ENCODE data around the gene SARS1.

SARS1 gene

DNA sequence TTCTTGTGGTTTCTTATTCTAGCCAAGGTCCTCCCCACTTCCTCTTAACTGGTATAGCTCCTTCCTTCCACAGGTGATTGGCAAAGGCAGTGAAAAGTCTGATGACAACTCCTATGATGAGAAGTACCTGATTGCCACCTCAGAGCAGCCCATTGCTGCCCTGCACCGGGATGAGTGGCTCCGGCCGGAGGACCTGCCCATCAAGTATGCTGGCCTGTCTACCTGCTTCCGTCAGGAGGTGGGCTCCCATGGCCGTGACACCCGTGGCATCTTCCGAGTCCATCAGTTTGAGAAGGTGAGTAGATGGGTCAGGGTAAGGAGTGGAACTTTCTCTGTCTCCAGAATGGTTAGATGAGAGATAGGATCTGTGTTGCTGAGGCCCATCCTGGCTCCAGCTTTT is 21.4 kb downstream of the SARS1 start:
- ATAC-seq: no peak
- Mint-ChIP-seq H3K4me3 (no peak overlapping the region), H3K27ac (no peak overlapping the region), H3K36me3 (peaks cover 51% of the 10 kb centered on the region), H3K4me1 (no peaks in the 10 kb centered on the region), H3K27me3 (no peaks in the 10 kb centered on the region), H3K9me3 (no peaks in the 10 kb centered on the region)

DNA sequence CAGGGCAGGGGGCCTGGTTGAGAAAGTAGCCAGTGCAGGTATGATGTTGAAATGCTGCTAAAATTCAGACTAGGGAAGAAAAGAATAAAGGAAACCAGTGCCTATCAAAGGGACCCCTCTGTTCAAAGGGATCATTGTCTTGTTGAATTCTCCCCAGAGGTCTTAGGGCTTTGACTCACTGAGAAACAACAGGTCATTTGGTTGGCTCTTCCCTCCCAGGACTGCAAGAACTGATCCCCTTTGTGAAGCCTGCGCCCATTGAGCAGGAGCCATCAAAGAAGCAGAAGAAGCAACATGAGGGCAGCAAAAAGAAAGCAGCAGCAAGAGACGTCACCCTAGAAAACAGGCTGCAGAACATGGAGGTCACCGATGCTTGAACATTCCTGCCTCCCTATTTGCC is 23.8 kb downstream of the SARS1 start:
- Mint-ChIP-seq H3K27ac (no peak overlapping the region), H3K4me3 (no peak overlapping the region), H3K4me1 (peaks cover 18% of the 10 kb centered on the region), H3K36me3 (peaks cover 35% of the 10 kb centered on the region), H3K27me3 (peaks cover 11% of the 10 kb centered on the region), H3K9me3 (no peaks in the 10 kb centered on the region)
- no peak for ATAC-seq

DNA sequence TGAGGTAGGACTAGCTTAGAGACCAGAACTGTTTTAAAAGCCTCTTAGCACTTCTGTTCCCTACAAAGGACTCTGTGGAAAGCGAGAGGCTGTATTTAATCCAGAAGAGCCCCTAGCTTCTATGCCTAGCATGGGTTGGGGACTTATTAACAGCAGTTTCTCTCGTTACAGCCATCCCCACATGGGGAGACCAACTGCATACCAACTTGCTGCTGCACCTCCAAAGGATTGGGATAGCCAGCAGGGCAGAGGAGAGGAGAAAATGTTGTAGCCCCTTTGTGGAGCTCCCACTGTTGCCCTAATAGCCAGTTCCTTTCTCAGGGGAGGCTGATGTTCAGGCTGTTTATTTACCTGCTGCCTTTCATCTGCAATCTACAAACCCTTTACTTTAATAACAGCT is 24.7 kb downstream of the SARS1 start:
- Mint-ChIP-seq H3K27ac (no peak overlapping the region), H3K4me1 (peaks cover 26% of the 10 kb centered on the region), H3K9me3 (no peaks in the 10 kb centered on the region), H3K4me3 (no peak overlapping the region), H3K36me3 (peaks cover 34% of the 10 kb centered on the region), H3K27me3 (peaks cover 20% of the 10 kb centered on the region)
- ATAC-seq: no peak

GRCh38 chr1:109239047-109239408 is 25.3 kb downstream of the SARS1 start:
- H3K4me3 Mint-ChIP-seq: no peak overlapping the region
- H3K9me3 Mint-ChIP-seq: no peaks in the 10 kb centered on the region
- ATAC-seq: no peak
- H3K4me1 Mint-ChIP-seq: peaks cover 26% of the 10 kb centered on the region
- H3K27ac Mint-ChIP-seq: no peak overlapping the region
- peaks cover 24% of the 10 kb centered on the region for H3K27me3 Mint-ChIP-seq
- H3K36me3 Mint-ChIP-seq: peaks cover 34% of the 10 kb centered on the region

DNA sequence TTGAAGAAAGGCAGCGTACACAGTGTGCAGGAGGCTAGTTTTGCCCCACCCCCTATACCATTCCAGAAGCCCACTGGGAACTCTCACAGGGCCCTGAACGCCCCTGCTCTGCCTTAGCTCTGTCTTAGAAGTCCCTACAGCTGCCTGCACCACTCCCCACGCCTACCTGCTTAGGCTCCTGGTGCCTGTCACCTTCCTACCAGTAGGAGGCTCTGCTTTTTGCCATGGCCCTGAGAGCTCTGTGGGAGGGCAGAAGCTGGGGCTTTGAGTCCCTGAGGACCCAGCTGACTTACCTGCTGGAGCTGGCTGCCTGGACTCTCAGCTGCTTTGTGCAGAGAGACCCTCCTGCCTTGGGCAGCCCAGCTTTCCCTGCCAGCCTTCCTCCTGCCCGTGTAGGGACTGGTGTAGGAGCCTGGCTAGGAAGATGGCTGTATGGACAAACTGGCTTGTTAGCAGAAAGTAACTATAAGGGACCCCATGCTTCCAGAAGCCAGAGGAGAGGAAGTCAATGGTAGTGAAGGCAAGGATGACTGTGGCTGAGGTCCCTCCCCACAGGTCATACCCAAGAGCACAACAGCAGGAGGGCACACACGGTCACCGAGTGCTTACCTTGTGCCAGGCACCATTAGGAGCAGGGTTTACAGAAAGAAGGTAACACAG is 25.8 kb downstream of the SARS1 start:
- Mint-ChIP-seq H3K36me3 (peaks cover 34% of the 10 kb centered on the region), H3K9me3 (no peaks in the 10 kb centered on the region), H3K27ac (no peak overlapping the region), H3K27me3 (peaks cover 29% of the 10 kb centered on the region), H3K4me3 (no peak overlapping the region), H3K4me1 (peaks cover 26% of the 10 kb centered on the region)
- peak; percentile 79 for ATAC-seq

DNA sequence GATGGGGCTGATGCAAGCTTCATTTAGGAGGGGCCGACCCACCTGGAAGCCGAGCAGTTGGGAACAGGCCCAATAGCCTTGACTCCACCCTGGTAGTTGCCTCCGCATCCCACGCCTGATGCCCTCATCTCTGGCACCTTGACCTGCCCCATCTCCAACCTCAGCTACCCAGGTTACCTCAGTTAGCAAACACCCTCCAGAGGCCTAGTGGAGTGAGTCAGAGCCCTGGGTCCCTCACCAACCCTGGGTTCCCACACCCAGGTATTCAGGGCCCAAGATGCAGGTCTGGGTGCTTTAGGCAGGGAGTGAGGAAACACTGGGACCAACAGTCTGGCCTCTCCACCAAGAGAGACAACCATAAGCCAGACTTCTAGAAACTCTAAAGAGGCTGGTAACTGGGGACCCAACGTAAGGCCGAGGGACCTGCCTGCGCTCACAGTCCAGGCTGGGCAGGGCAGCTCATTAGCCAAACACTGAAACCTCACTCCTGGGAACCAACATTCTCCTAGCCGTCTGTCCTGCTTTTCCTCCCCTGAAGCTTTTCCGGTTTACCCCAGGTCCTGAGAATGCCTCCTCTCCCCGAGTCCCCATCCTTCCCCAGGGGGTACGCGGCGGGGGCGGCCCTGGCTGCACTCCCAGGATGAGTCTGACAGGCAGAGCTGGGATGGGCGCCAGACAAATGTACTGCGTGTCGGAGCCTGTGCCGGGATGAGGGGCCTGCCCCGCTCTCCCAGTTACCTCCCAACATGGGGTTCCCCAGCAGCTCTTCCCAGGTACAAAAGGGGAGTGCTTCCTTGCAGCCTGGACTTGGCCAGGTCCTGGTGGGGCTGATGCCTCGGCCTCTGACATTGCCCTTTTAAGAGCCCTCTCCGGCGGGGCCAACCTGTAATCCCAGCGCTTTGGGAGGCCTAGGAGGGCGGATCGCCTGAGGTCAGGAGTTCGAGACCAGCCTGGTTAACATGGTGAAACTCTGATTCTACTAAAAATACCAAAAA is 26.7 kb downstream of the SARS1 start:
- H3K27me3 Mint-ChIP-seq: peaks cover 35% of the 10 kb centered on the region
- peaks cover 26% of the 10 kb centered on the region for H3K36me3 Mint-ChIP-seq
- H3K9me3 Mint-ChIP-seq: no peaks in the 10 kb centered on the region
- no peak overlapping the region for H3K4me3 Mint-ChIP-seq
- H3K4me1 Mint-ChIP-seq: peaks cover 26% of the 10 kb centered on the region
- H3K27ac Mint-ChIP-seq: no peak overlapping the region
- no peak for ATAC-seq

GRCh38 chr1:109241344-109241743 is 27.6 kb downstream of the SARS1 start:
- H3K27ac Mint-ChIP-seq: no peak overlapping the region
- no peaks in the 10 kb centered on the region for H3K9me3 Mint-ChIP-seq
- no peak for ATAC-seq
- H3K4me3 Mint-ChIP-seq: no peak overlapping the region
- peaks cover 38% of the 10 kb centered on the region for H3K27me3 Mint-ChIP-seq
- H3K4me1 Mint-ChIP-seq: peaks cover 26% of the 10 kb centered on the region
- H3K36me3 Mint-ChIP-seq: peaks cover 17% of the 10 kb centered on the region

GRCh38 chr1:109241841-109242345 is 28.2 kb downstream of the SARS1 start:
- Mint-ChIP-seq H3K4me3 (no peak overlapping the region), H3K27ac (no peak overlapping the region), H3K36me3 (peaks cover 12% of the 10 kb centered on the region), H3K27me3 (peaks cover 44% of the 10 kb centered on the region), H3K9me3 (no peaks in the 10 kb centered on the region), H3K4me1 (peaks cover 26% of the 10 kb centered on the region)
- no peak for ATAC-seq

DNA sequence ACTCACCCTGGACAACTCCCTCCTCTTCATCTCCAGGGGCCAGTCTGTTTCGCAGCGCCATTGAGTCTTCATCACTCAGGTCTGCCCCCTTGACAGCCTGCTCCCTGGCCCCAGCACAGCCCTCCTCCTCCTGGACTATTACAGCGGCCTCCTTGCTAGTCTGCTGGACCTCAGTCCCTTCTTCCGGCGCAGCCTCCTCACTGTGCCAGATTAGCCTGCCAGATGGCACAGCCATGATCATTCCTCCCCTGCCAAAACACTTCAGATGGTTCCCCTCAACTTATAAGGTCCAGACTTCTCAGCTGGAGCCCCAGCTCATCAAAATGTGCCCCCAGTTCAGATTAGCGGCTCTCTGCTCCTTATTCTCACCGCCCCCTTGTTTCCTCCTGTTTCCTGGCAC is 28.7 kb downstream of the SARS1 start:
- Mint-ChIP-seq H3K4me3 (no peak overlapping the region), H3K27me3 (peaks cover 48% of the 10 kb centered on the region), H3K36me3 (peaks cover 7% of the 10 kb centered on the region), H3K4me1 (peaks cover 26% of the 10 kb centered on the region), H3K27ac (no peak overlapping the region), H3K9me3 (no peaks in the 10 kb centered on the region)
- no peak for ATAC-seq

GRCh38 chr1:109243221-109243620 is 29.5 kb downstream of the SARS1 start:
- Mint-ChIP-seq H3K4me3 (no peak overlapping the region), H3K27ac (no peak overlapping the region), H3K36me3 (no peaks in the 10 kb centered on the region), H3K27me3 (peaks cover 57% of the 10 kb centered on the region), H3K4me1 (peaks cover 26% of the 10 kb centered on the region), H3K9me3 (no peaks in the 10 kb centered on the region)
- ATAC-seq: no peak

GRCh38 chr1:109243860-109244552 is 30.3 kb downstream of the SARS1 start:
- Mint-ChIP-seq H3K36me3 (no peaks in the 10 kb centered on the region), H3K27me3 (peaks cover 58% of the 10 kb centered on the region), H3K9me3 (no peaks in the 10 kb centered on the region), H3K4me1 (peaks cover 31% of the 10 kb centered on the region), H3K4me3 (no peak overlapping the region), H3K27ac (no peak overlapping the region)
- no peak for ATAC-seq

- H3K27ac Mint-ChIP-seq: no peak overlapping the region
- peaks cover 67% of the 10 kb centered on the region for H3K27me3 Mint-ChIP-seq
- H3K9me3 Mint-ChIP-seq: no peaks in the 10 kb centered on the region
- no peak for ATAC-seq
- peaks cover 35% of the 10 kb centered on the region for H3K4me1 Mint-ChIP-seq
- no peak overlapping the region for H3K4me3 Mint-ChIP-seq
- no peaks in the 10 kb centered on the region for H3K36me3 Mint-ChIP-seq
Measured at GRCh38 chr1:109246141-109246551, 32.4 kb downstream of the SARS1 start.

DNA sequence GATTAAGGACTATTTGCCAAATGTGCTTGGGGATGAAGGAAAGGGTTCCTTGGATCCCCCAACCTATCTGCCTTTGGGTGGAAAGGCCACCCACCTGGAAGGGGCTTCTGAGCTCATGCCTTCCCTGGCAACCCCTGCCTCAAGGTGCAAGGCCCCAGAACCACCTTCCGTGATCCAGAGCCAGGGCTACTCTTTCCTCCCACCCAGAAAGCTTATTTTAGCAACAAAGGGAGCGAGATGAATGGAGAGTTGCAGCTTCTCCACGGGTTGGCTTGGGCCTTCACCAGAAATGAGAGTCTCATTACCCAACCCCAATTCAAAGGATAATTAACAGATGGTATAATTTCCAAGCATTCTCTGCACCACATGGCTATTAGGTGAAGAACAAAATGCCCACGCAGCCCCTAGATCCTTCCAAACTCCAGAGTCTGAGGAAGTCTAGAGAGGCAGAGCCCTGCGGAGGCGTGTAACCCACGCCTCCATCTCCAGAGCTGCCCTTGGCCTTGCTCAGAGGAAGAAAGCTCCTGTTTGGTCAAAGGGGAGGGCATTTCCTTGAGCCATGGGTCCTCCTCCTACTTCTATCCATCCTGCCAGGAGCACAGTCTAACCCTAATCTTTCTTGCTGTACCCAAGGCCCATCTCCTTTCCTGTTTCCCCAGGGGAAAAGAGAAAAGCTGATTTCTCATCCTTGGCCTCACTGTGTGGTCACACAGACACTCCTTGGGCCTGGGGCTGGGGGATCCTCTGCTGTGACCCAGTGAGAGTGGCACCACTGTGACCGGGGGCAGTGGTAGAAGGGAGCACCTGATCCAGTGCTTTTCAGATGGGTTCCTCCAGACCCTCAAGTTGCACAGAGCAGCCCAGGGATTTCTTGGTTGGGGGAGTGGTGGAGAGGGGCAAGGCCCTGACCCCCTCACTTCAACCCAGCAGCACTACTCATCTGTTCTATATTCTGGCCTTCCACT is 34.0 kb downstream of the SARS1 start:
- H3K4me1 Mint-ChIP-seq: peaks cover 20% of the 10 kb centered on the region
- H3K27me3 Mint-ChIP-seq: peaks cover 62% of the 10 kb centered on the region
- no peaks in the 10 kb centered on the region for H3K9me3 Mint-ChIP-seq
- H3K36me3 Mint-ChIP-seq: no peaks in the 10 kb centered on the region
- no peak overlapping the region for H3K4me3 Mint-ChIP-seq
- no peak for ATAC-seq
- no peak overlapping the region for H3K27ac Mint-ChIP-seq

DNA sequence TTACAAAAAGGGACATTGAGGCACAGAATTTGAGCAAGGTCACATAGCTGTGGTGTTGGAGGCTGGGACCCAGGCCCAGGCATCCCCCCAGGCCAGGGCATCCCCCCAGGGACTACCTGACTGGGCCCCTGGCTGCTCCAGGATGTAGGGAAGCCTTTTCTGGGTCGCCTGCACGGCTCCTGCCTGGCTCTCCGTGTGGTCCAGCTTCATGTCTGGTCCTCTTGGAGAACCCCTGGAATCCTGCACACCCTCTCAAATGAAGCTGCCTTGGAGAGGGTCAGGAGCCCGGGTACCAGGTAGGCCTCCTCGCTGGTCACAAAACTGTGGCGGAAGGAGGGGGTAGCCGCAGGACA is 34.7 kb downstream of the SARS1 start:
- H3K9me3 Mint-ChIP-seq: no peaks in the 10 kb centered on the region
- no peak overlapping the region for H3K27ac Mint-ChIP-seq
- ATAC-seq: no peak
- H3K27me3 Mint-ChIP-seq: peaks cover 58% of the 10 kb centered on the region
- peaks cover 19% of the 10 kb centered on the region for H3K4me1 Mint-ChIP-seq
- H3K36me3 Mint-ChIP-seq: no peaks in the 10 kb centered on the region
- no peak overlapping the region for H3K4me3 Mint-ChIP-seq
